Neural cell (in vitro differentiated cells): ENCODE measurements around the gene LDLRAD4.

ENCODE experiments used
- CTCF ChIP-seq: fragments of 450-650 bp; IDR thresholded peaks from 2 replicates; pipeline ENCODE4 v1.5.1; 2014; ENCODE audit warnings: antibody characterized with exemption, mild to moderate bottlenecking, moderate library complexity; ENCODE audit not compliant: poor library complexity, severe bottlenecking
- EP300 ChIP-seq: fragments of 450-650 bp; conservative IDR thresholded peaks from 2 replicates; pipeline ENCODE4 v1.6.1; 2014; ENCODE audit warnings: antibody characterized with exemption, mild to moderate bottlenecking, moderate library complexity; ENCODE audit not compliant: poor library complexity, severe bottlenecking
- EZH2 ChIP-seq: fragments of 200-600, 300-800 bp; shearing (Covaris generic), sonication (generic); IDR thresholded peaks from 2 replicates; pipeline ENCODE4 v1.6.1; 2014; ENCODE audit warnings: antibody characterized with exemption, low read length, borderline replicate concordance, mild to moderate bottlenecking; ENCODE audit not compliant: insufficient read depth, poor library complexity, severe bottlenecking
- POLR2AphosphoS5 ChIP-seq: IDR thresholded peaks from 2 replicates; pipeline ENCODE4 v1.6.1; 2012
- RAD21 ChIP-seq: fragments of 450-650 bp; conservative IDR thresholded peaks from 2 replicates; pipeline ENCODE4 v1.6.1; 2014; ENCODE audit warnings: antibody characterized with exemption, mild to moderate bottlenecking, moderate library complexity
- SMC3 ChIP-seq: fragments of 450-650 bp; conservative IDR thresholded peaks from 2 replicates; pipeline ENCODE4 v1.6.1; 2014; ENCODE audit warnings: antibody characterized with exemption, mild to moderate bottlenecking, moderate library complexity; ENCODE audit not compliant: poor library complexity
- TAF1 ChIP-seq: IDR thresholded peaks from 2 replicates; pipeline ENCODE4 v1.6.1; 2012; ENCODE audit warnings: low read depth

- TF ChIP-seq TAF1: no peak
- TF ChIP-seq CTCF: no peak
- no peak for TF ChIP-seq RAD21
- no peak for TF ChIP-seq POLR2AphosphoS5
- TF ChIP-seq EP300: no peak
- TF ChIP-seq SMC3: no peak
- TF ChIP-seq EZH2: no peak
Observed at GRCh38 chr18:13451661-13452387, 233.3 kb downstream of the LDLRAD4 start.
